GM11168 (cell line): ENCODE results near the gene RGS16.
"Not testable (repeated sequence)": the region's sequence is repeated elsewhere in the genome, so short reads cannot be mapped to it uniquely, and the experiment has no call there.

Source experiments
- in situ Hi-C: fragments of 300-500 bp; cut with MboI; formaldehyde crosslinking; loops from one replicate; pipeline ENCODE4 v1.12.0; 2022; ENCODE audit warnings: low sequenced_read_pairs; ENCODE audit not compliant: unreplicated experiment

Gene RGS16

GRCh38 chr1:182604175-182605164 is at the start of gene RGS16:
RGS16 (minus strand) TSS chr1:182604389; CDS start chr1:182604259, 130 bp downstream.
- in situ Hi-C loops = no loop called here

- in situ Hi-C loops = no loop called here
Observed at GRCh38 chr1:182653986-182654385, 49.8 kb upstream of the RGS16 start.

- in situ Hi-C loops = no loop called here
Observed at GRCh38 chr1:182652933-182653332, 48.7 kb upstream of the RGS16 start.

GRCh38 chr1:182651339-182651724 is 47.1 kb upstream of the RGS16 start:
- in situ Hi-C loops = no loop called here

- in situ Hi-C loops = no loop called here
Observed at GRCh38 chr1:182650678-182651338, 46.6 kb upstream of the RGS16 start.

- in situ Hi-C loops = no loop called here
Observed at GRCh38 chr1:182649041-182649440, 44.9 kb upstream of the RGS16 start.

- in situ Hi-C loops = no loop called here
Observed at GRCh38 chr1:182646739-182647138, 42.5 kb upstream of the RGS16 start.

GRCh38 chr1:182644886-182645285 is 40.7 kb upstream of the RGS16 start:
- in situ Hi-C loops = no loop called here

- in situ Hi-C loops = no loop called here
Observed at GRCh38 chr1:182643699-182644098, 39.5 kb upstream of the RGS16 start.

GRCh38 chr1:182642461-182642860 is 38.3 kb upstream of the RGS16 start:
- in situ Hi-C loops = no loop called here

- in situ Hi-C loops = no loop called here
Observed at GRCh38 chr1:182641561-182641960, 37.4 kb upstream of the RGS16 start.

- in situ Hi-C loops = no loop called here
Observed at GRCh38 chr1:182639330-182639729, 35.1 kb upstream of the RGS16 start.

GRCh38 chr1:182637769-182638168 is 33.6 kb upstream of the RGS16 start:
- in situ Hi-C loops = no loop called here

GRCh38 chr1:182635871-182636270 is 31.7 kb upstream of the RGS16 start:
- in situ Hi-C loops = no loop called here

- in situ Hi-C loops = no loop called here
Observed at GRCh38 chr1:182634306-182635072, 30.3 kb upstream of the RGS16 start.

- in situ Hi-C loops = no loop called here
Observed at GRCh38 chr1:182633657-182634281, 29.6 kb upstream of the RGS16 start.

- in situ Hi-C loops = no loop called here
Observed at GRCh38 chr1:182633031-182633430, 28.8 kb upstream of the RGS16 start.

GRCh38 chr1:182632441-182632857 is 28.3 kb upstream of the RGS16 start:
- in situ Hi-C loops = not testable (repeated sequence)

GRCh38 chr1:182631954-182632353 is 27.8 kb upstream of the RGS16 start:
- in situ Hi-C loops = no loop called here

- in situ Hi-C loops = no loop called here
Observed at GRCh38 chr1:182631053-182631677, 27.0 kb upstream of the RGS16 start.
